HG02938 (cell line): Measurements from ENCODE around the gene UMOD.

Experiments used
- ATAC-seq: cut with Tn5 transposase; IDR thresholded peaks from one replicate; pipeline ENCODE4 v1.9.1; 2021; ENCODE audit warnings: mild to moderate bottlenecking, moderate library complexity; ENCODE audit not compliant: unreplicated experiment

UMOD gene

DNA sequence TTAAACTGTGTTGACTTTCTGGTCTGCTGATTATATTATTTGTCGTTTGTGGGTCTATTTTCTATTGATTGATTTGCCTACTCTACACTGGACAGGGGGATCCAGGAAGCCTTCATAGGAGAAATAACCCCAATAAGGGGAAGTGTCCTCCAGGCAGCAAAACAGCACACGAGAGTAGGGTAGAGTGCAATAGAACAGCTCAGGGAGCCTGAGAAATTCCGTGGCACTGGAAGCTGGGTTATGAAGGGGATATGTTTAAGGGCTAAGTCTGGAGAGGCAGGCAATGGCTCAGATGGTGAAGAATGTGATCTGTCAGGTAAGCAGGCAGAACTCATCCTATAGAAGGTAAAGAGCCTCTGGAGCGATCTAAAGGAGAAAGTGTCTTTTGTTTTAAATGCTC, 46.1 kb downstream of the UMOD start:
- ATAC-seq, result no peak

DNA sequence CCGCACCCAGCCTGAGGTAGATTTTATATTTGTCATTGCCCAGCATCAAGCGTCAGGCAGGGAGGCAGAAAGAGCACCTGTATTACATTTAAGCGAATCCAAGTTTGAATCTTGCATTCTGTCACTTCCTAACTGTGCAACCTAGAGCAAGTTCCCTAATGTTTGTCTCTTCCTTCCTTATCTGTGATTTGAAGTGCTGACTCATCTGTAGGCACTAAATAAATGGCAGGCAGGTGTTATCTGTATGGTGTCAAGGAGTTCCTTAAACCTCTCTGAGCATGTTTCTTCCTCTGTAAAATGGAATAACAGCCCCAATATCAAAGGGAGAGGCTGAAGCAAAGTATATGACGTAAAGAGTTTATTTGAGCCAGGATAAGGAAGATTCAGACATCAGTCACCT, 49.5 kb downstream of the UMOD start:
- ATAC-seq, result no peak

DNA sequence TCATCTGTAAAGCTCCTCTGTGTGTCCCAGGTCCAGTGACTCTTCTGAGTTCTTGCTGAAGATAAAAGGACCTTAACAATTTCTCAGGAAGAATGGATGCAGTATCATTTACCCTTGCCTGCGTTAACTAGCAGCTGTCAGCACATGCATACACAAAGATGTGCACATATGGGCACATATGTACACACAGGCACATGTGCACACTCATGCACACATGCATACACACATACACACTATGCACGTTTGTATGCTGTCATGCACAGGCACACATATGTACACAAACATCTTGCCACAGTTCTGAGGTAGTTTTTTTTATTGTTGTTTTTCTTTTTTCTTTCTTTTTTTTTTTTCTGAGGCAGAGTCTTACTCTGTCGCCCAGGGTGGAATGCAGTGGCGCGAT, 50.1 kb downstream of the UMOD start:
- ATAC-seq, result no peak

DNA sequence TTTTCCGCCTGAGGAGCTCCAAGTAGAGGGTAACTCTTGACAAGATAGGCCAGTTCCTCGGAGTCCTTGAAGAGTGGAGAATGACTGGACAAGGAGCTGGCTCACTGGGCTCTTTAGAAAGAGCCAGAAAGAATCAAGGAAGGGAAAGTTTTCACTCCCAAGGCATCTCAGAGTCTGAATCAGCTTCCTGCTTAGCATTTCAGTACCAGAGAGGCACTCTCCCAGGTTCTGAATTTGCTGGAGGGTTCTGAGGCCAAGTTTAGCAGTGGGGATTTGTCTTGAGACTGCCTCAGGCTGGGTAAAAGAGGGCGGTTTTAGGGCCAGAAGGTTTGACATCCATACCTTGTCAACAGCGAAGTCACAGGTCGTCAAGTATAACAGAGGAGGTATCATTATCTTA, 50.7 kb downstream of the UMOD start:
- ATAC-seq, result no peak

DNA sequence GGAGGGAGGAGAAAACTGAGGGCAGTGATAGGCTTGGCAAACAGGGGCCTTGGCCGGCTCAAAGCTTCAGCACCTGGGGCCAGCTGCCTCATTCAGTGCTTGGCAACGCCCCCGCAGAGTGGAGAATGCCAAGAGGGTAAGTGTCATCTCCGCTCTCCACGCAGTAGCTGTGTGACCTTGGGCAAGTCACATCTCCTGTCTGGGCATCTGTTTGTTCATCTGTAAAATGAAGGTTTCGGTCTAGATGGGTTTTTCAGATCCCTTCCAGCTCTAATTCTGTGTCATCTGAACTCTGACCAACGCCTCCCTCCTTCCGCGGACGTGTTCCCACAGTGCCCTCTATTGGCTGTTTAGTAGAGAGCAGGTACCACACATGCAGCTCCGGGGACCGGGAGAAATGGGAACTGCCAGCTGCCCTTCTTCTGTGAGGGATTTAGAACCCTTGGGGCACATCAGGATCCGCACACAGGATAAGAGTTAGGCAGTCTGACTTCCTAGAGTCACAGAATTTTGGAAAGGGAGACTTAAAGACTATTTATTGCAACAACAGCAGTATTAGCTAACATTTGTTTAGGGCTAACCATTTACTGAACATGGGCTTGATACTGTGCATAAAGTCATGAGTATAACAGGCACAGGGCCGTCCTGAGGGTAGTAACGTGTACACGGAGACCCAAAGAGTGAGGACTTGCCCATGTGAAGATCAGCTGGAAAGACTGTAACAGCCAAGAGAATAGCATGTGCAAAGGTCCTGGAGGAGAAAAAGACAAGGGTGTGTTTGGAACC, 52.0 kb downstream of the UMOD start:
- peak; percentile 70 for ATAC-seq

DNA sequence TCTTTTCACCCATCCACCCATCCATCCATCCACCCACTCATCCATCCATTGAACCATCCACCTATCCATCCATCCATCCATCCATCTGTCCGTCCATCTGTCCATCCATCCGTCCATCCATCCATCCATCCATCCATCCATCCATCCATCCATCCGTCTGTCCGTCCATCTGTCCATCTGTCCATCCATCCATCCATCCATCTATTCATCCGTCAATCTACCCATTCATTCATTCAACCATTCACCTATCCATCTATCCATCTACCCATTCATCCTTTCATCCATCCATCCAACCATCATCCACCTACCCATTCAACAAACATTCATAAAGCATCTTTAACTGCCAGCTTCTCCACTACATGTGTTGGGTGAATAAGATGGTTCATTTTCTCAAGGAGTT, 54.1 kb downstream of the UMOD start:
- ATAC-seq, result no peak

DNA sequence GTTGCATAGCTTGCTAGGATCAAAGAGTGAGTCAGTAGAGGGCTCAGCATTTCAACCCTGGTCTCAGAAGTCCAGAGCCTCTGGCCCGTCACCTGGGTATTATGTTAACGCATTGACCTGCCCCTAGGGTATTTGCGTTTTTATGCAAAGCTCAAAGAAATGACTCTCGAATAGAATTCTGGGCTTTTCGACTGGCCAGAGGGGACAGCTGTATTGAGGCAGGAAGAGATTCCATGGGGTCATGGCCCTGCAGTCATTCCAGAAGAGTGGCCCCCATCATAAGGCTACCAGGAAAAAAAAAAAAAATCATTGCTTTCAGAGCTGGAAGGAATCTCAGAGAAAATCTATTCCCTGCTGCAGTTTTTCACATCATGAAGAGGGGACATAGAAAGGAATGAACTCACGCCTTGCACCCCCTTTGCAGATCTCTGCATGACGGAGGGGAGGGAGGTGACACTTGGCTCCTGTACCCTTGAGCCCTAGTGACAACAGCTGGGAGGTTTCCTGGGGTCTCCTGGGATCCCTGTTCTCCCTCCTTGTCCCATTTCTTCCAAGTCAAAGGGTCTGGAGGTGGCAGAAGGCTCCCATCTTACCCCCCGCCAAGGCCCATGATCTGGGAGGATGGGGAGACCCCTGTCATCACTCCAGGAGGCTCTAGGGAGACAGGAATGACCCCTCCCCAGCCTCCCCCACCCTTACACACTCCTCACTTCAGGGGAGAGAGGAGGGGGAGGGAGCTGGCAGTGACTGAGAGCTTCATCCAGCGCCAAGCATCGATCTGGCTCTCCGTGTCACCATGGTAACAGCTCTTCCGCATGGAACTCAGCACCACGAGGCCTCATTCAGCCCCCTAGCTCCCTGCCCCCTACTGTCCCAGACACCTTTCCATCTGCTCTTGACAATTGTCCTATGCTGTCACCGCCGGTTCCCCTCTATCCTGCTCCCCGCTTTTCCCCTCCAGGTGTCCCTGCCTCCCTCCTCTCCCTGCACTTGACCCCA, 61.0 kb downstream of the UMOD start:
- ATAC-seq, result no peak

DNA sequence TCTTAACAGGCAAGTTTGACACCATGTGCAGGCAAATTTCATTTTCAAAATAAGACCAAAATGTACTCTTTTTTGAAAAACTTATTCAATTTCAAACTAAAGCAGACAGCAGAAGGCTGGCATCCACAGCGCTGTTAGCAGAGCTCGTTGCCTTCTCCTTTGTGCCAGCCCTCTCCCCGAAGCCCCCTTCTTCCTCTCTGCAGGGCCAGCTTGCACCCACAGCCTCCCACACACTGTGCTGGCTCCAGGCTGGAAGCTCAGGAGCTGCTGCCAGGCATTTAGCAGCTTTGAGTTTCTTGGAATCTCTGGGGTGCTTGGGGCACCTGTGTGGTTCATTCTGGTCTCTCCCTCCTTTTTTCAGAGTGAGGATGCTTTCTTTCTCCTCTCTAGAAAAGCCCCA, 62.9 kb downstream of the UMOD start:
- no peak for ATAC-seq

DNA sequence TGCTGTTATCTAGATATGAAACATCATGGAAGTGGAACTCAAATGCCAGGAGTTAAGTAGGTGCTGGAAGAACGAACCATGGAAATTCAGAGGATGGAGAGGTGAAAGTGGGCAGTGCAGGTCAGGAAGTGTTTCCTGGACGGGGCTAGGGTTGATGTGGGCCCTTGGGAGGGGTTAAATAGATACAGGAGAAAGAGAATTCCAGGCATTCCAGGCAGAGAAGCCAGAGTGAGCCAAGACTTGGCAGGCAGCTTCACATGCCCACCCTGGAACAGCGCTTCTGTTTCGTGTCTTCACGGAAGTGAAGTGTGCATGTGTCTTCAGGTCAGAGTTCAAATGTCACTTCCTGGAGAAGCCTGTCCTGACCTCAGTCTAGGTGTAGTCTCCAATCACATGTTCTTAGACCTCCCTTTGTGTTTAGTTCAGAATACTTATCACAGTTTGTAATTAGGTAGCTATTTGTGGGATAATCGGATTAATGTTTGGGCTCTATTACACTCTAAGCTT, 66.5 kb downstream of the UMOD start:
- ATAC-seq, result no peak
